ENCODE results near the gene GPC6. TPM values are rescaled to one million over a fixed set of nuclear protein-coding genes. Genes with fewer than 3 reads are reported as not detected.
"Not testable (repeated sequence)": the region's sequence is repeated elsewhere in the genome, so short reads cannot be mapped to it uniquely, and the experiment has no call there.

GPC6 gene
- total and polyA plus RNA-seq, 2 donors (not counting 3 experiments of a cell fraction or from before 2014, with no cell fraction given): 0.01 TPM; not detected in 1

DNA sequence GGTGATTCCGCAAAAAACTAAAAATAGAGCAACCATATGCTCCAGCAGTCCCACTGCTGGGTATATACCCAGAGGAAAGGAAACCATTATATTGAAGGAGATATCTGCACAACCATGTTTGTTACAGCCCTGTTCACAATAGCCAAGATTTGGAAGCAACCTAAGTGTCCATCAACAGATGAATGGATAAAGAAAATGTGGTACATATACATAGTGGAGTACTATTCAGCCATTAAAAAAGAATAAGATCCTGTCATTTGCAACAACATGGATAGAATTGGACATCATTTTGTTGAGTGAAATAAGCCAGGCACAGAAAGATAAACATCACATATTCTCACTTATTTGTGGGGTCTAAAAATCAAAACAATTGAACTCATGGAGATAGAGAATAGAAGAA is 97.3 kb downstream of the GPC6 start:
- H3K4me2 ChIP-seq (ENCODE audit: insufficient read depth, low read length); H3K79me2 ChIP-seq (ENCODE audit: control insufficient read depth, insufficient read depth, low read length); H2AFZ ChIP-seq (ENCODE audit: low read depth, low read length); H3K9ac ChIP-seq (replicated peaks; ENCODE audit: extremely low read depth, insufficient read depth, low read length); H3K9me1 ChIP-seq (replicated peaks; ENCODE audit: control insufficient read depth, extremely low read depth, insufficient read depth, low read length); intact Hi-C loops (cut with micrococcal nuclease); POLR2A ChIA-PET; H3K4me3 ChIP-seq (replicated peaks in 1 of 3; ENCODE audit: insufficient read depth in 1 of 3, low read depth in 1 of 3, low read length in 3 of 3); CTCF ChIA-PET; H3K36me3 ChIP-seq (ENCODE audit: control insufficient read depth in 2 of 2, extremely low read depth in 1 of 2, insufficient read depth in 2 of 2, low read length in 2 of 2); BruUV-seq (replicated peaks); H3K27me3 ChIP-seq (ENCODE audit: control insufficient read depth in 2 of 2, insufficient read depth in 2 of 2, low read length in 2 of 2); H3K9me3 ChIP-seq (replicated peaks; ENCODE audit: control insufficient read depth, insufficient read depth, low read length); H4K20me1 ChIP-seq (replicated peaks; ENCODE audit: control insufficient read depth, extremely low read depth, insufficient read depth, low read length); dilution Hi-C loops (cut with MboI; ENCODE audit: extremely low pct_ligation_motif_present, low sequenced_read_pairs); DNase-seq (ENCODE audit: low read depth, low spot score); H3K4me1 ChIP-seq (ENCODE audit: control insufficient read depth, extremely low read depth, insufficient read depth, low read length); H3K27ac ChIP-seq (ENCODE audit: insufficient read depth, low read depth, low read length); FAIRE-seq: not testable (repeated sequence)

DNA sequence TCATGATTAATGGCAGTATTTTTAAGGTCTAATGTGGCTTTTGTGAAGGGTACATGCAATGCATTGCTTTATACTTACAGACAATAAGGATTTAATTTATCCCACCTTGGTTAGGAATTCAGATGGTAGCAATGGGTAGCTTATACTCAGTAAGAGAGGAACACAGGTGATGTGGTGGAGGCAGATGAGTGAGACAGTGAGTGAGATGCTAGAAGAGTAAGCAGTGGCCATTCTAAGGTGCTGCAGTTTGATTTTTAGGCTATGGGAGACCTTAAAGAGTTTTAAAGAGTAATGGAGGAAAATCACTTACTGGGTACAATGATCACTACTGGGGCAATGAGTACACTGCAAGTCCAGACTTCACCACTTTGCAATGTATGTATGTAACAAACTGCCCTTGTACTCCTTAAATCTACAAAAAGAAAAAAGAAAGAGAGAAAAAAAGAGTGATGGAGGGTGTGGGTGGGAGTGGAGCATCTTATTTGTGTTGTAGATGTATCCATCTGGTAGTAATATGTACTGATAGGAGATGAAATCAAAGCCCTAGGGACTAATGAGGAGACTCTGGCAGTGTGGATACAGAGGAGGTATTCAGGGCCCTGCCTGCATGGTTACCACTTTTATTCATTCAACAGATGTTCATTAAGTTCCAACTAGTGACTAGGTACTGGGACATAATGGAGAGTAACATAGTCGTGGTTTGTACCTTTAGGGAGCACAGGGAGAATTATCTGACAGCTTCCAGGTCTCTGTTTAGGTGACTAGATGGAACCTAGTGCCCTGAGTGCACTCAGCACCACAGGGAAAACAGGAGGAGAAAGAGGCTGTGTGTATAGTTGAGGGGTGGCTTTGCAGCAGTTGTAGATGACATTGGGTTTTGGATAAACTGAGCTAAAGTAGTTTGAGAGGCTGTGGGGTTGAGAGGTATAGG is 99.0 kb downstream of the GPC6 start:
- intact Hi-C loops (cut with micrococcal nuclease): no loop called here
- FAIRE-seq: no peak

More for the DNA sequence above, 99.0 kb downstream of the GPC6 start:
- Histone ChIP-seq H3K9me3 (replicated peaks; ENCODE audit: control insufficient read depth, insufficient read depth, low read length) (peaks cover 3% of the 10 kb centered on the region), H3K9ac (replicated peaks; ENCODE audit: extremely low read depth, insufficient read depth, low read length) (no peak overlapping the region), H3K4me2 (ENCODE audit: insufficient read depth, low read length) (no peak overlapping the region), H3K4me1 (ENCODE audit: control insufficient read depth, extremely low read depth, insufficient read depth, low read length) (no peaks in the 10 kb centered on the region), H3K4me3 (replicated peaks in 1 of 3; ENCODE audit: insufficient read depth in 1 of 3, low read depth in 1 of 3, low read length in 3 of 3) (no peak overlapping the region), H3K27me3 (ENCODE audit: control insufficient read depth in 2 of 2, insufficient read depth in 2 of 2, low read length in 2 of 2) (no peaks in the 10 kb centered on the region), H3K9me1 (replicated peaks; ENCODE audit: control insufficient read depth, extremely low read depth, insufficient read depth, low read length) (no peaks in the 10 kb centered on the region), H4K20me1 (replicated peaks; ENCODE audit: control insufficient read depth, extremely low read depth, insufficient read depth, low read length) (no peaks in the 10 kb centered on the region), H3K36me3 (ENCODE audit: control insufficient read depth in 2 of 2, extremely low read depth in 1 of 2, insufficient read depth in 2 of 2, low read length in 2 of 2) (no peaks in the 10 kb centered on the region), H2AFZ (ENCODE audit: low read depth, low read length) (no peak overlapping the region), H3K27ac (ENCODE audit: insufficient read depth, low read depth, low read length) (no peak overlapping the region), H3K79me2 (ENCODE audit: control insufficient read depth, insufficient read depth, low read length) (no peaks in the 10 kb centered on the region)
- dilution Hi-C loops (cut with MboI; ENCODE audit: extremely low pct_ligation_motif_present, low sequenced_read_pairs): no loop called here
- no peak for DNase-seq (ENCODE audit: low read depth, low spot score)
- no TSS peak for BruUV-seq (replicated peaks)
- no peak for TF ChIP-seq POLR2AphosphoS5 (IDR thresholded peaks at IDR 0.05; ENCODE audit: insufficient read depth, low read depth, low read length)
- no peak for TF ChIP-seq EZH2 (IDR thresholded peaks at IDR 0.05; ENCODE audit: borderline replicate concordance, low read depth, low read length, severe bottlenecking)
- TF ChIP-seq MYC (IDR thresholded peaks at IDR 0.05; ENCODE audit: low read depth, low read length): no peak
- TF ChIP-seq POLR2A (IDR thresholded peaks at IDR 0.05; ENCODE audit: low read depth, low read length): no peak
- TF ChIP-seq, protein P1, sequence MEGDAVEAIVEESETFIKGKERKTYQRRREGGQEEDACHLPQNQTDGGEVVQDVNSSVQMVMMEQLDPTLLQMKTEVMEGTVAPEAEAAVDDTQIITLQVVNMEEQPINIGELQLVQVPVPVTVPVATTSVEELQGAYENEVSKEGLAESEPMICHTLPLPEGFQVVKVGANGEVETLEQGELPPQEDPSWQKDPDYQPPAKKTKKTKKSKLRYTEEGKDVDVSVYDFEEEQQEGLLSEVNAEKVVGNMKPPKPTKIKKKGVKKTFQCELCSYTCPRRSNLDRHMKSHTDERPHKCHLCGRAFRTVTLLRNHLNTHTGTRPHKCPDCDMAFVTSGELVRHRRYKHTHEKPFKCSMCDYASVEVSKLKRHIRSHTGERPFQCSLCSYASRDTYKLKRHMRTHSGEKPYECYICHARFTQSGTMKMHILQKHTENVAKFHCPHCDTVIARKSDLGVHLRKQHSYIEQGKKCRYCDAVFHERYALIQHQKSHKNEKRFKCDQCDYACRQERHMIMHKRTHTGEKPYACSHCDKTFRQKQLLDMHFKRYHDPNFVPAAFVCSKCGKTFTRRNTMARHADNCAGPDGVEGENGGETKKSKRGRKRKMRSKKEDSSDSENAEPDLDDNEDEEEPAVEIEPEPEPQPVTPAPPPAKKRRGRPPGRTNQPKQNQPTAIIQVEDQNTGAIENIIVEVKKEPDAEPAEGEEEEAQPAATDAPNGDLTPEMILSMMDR (IDR thresholded peaks at IDR 0.05; ENCODE audit: extremely low read depth in 1 of 2, insufficient read depth in 1 of 2, low read depth in 1 of 2, low read length in 2 of 2): no peak
- TF ChIP-seq JUN (IDR thresholded peaks at IDR 0.05; ENCODE audit: borderline replicate concordance, insufficient read depth, insufficient read length, low read depth): no peak
- TF ChIP-seq, protein P2, sequence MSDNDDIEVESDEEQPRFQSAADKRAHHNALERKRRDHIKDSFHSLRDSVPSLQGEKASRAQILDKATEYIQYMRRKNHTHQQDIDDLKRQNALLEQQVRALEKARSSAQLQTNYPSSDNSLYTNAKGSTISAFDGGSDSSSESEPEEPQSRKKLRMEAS (IDR thresholded peaks at IDR 0.05; ENCODE audit: insufficient read depth, insufficient read length): no peak
- CTCF ChIA-PET: no interaction called here
- POLR2A ChIA-PET: no interaction called here

Measured in endothelial cell of umbilical vein (primary cell).